Spleen (tissue), 11 donors: ENCODE measurements around the gene HHIP. TPM values are rescaled to one million over a fixed set of nuclear protein-coding genes. Genes with fewer than 3 reads are reported as not detected.

Source experiments
- DNase-seq: peaks from one replicate; pipeline ENCODE4 v3.0.0-alpha.2; 2020
- H3K27ac ChIP-seq, 8 donors: fragments of 200-600 bp; sonication (generic) in 7 of 8; 1 replicate in 4 of 8; 2 replicates in 4 of 8; pipeline versions ENCODE4 v1.5.0 to v1.8.0; 2016 to 2021; ENCODE audit warnings: inconsistent platforms in 4 of 8, mild to moderate bottlenecking in 4 of 8, moderate library complexity in 1 of 8
- H3K27me3 ChIP-seq, 7 donors: fragments of 200-600 bp; sonication (generic) in 6 of 7; replicated peaks in 1 of 7; 1 replicate in 4 of 7; 2 replicates in 3 of 7; pipeline versions ENCODE4 v1.5.0 to v1.8.0; 2016 to 2021; ENCODE audit warnings: inconsistent platforms in 3 of 7, mild to moderate bottlenecking in 1 of 7
- H3K36me3 ChIP-seq, 6 donors: fragments of 200-600 bp; sonication (generic) in 5 of 6; 1 replicate in 4 of 6; 2 replicates in 2 of 6; pipeline versions ENCODE4 v1.5.0 to v1.8.0; 2016 to 2021; ENCODE audit warnings: inconsistent platforms in 2 of 6
- H3K4me1 ChIP-seq, 6 donors: fragments of 200-600 bp; sonication (generic) in 5 of 6; 1 replicate in 3 of 6; 2 replicates in 3 of 6; pipeline versions ENCODE4 v1.5.0 to v1.8.0; 2016 to 2021; ENCODE audit warnings: inconsistent platforms in 3 of 6
- H3K4me3 ChIP-seq, 8 donors: fragments of 200-600 bp; sonication (generic) in 7 of 8; 1 replicate in 4 of 8; 2 replicates in 4 of 8; pipeline versions ENCODE4 v1.5.0 to v1.8.0; 2016 to 2021; ENCODE audit warnings: inconsistent platforms in 4 of 8, mild to moderate bottlenecking in 4 of 8, moderate library complexity in 2 of 8
- H3K9me3 ChIP-seq, 8 donors: fragments of 200-600 bp; sonication (generic) in 7 of 8; 1 replicate in 4 of 8; 2 replicates in 4 of 8; pipeline versions ENCODE4 v1.5.0 to v1.8.0; 2016 to 2021; ENCODE audit warnings: inconsistent platforms in 4 of 8
- POLR2A ChIP-seq, 3 donors: fragments of 450-650 bp; IDR thresholded peaks; one replicate each; pipeline ENCODE4 v1.5.1; 2017; ENCODE audit warnings: antibody characterized with exemption in 3 of 3, mild to moderate bottlenecking in 1 of 3
- POLR2AphosphoS5 ChIP-seq, 3 donors: sonication (generic); formaldehyde crosslinking; IDR thresholded peaks; one replicate each; pipeline ENCODE4 v1.5.1; 2017; ENCODE audit warnings: antibody characterized with exemption in 3 of 3
- WGBS, 5 donors: extraction: QIAGEN DNeasy Blood & Tissue Kit in 3 of 5; methylation state at CpG; one replicate each; pipeline versions ENCODE4 v1.1.5 to v1.1.7; 2013 to 2018; 5-methylcytosine and 5-hydroxymethylcytosine counted together
- intact Hi-C: fragments of 100-400 bp; cut with DNase I; formaldehyde crosslinking; loops from one replicate; pipeline ENCODE4 v1.15.0; 2023; ENCODE audit warnings: low total_unique reads
- polyA plus RNA-seq, 3 donors: library from polyadenylated mRNA; stranded (reverse); fragments of 200-250 nt; gene quantifications; one replicate each; pipeline ENCODE4 v1.2.1, GENCODE V29; 2013
- total RNA-seq, 7 donors: library from RNA; depleted of rRNA in 3 of 7; stranded (reverse); fragments of >200 nt in 3 of 7; fragmentation: NEBNext Ultra II Directional in 4 of 7; extraction: Animal tissue kit (Norgen Biotek cat#: 25700) in 4 of 7; gene quantifications; one replicate each; pipeline versions ENCODE4 v1.1.0 to v1.2.1, GENCODE V29; 2016 to 2021
- TF ChIP-seq, protein P1 (sequence below), 11 experiments: fragments of 200-600 bp in 7 of 11; fragments of 450-650 bp in 4 of 11; sonication (generic) in 4 of 11; IDR thresholded peaks in 8 of 11; conservative IDR thresholded peaks in 3 of 11; 1 replicate in 7 of 11; 2 replicates in 4 of 11; pipeline versions ENCODE4 v1.4.0 to v1.8.0; 2016 to 2021; ENCODE audit warnings: antibody characterized with exemption in 11 of 11, inconsistent platforms in 4 of 11, mild to moderate bottlenecking in 1 of 11
- donor health status: healthy with polysubstance abuse.
- donor health status: DM: no; HTN: no; CAD: no; lungs with moderate emphysema.
- donor health status: DM: no; HTN: no; CAD: no.
- donor health status: Bipolar disorder and iron deficiency.
- donor health status: healthy.
- donor health status: DM: no; HTN: no; CAD: no.
- donor health status: DM: yes; HTN: yes; CAD: no.

Gene HHIP
- total and polyA plus RNA-seq, 10 donors: not detected

DNA sequence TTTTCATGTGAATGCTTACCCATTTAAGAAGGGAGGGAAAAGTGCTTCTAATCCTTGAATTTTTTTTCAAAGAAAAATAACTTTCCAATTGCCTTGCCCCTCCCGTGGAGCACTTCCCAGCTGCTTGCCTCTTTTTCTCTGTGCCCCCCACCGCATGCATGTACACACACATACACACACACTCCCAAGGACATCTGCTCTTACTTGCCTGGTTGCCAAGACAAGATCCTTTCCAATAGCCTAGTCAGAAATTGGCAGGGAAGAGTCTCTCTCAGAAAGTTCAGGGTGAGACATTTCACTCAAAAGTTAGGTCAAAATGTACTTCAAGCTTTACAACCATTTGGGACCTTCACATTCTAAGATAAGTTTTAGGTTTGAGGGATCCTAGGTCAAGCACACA, 10.9 kb downstream of the HHIP start:
- Histone ChIP-seq H3K4me3 (no peak overlapping the region), H3K27me3 (no peaks in the 10 kb centered on the region), H3K27ac (no peak overlapping the region), H3K4me1 (no peaks in the 10 kb centered on the region), H3K9me3 (no peaks in the 10 kb centered on the region), H3K36me3 (no peaks in the 10 kb centered on the region)
- WGBS, 5 donors: 40 to 75% (median 62%) methylated on average over 2 of the region's 2 CpGs
- intact Hi-C loops: no loop called here
- no peak for DNase-seq
- TF ChIP-seq POLR2A (IDR thresholded peaks at IDR 0.05) (no peak), POLR2AphosphoS5 (IDR thresholded peaks at IDR 0.05) (no peak)
- TF ChIP-seq, protein P1, sequence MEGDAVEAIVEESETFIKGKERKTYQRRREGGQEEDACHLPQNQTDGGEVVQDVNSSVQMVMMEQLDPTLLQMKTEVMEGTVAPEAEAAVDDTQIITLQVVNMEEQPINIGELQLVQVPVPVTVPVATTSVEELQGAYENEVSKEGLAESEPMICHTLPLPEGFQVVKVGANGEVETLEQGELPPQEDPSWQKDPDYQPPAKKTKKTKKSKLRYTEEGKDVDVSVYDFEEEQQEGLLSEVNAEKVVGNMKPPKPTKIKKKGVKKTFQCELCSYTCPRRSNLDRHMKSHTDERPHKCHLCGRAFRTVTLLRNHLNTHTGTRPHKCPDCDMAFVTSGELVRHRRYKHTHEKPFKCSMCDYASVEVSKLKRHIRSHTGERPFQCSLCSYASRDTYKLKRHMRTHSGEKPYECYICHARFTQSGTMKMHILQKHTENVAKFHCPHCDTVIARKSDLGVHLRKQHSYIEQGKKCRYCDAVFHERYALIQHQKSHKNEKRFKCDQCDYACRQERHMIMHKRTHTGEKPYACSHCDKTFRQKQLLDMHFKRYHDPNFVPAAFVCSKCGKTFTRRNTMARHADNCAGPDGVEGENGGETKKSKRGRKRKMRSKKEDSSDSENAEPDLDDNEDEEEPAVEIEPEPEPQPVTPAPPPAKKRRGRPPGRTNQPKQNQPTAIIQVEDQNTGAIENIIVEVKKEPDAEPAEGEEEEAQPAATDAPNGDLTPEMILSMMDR (IDR thresholded peaks at IDR 0.05 in 8 of 11, conservative IDR thresholded peaks at IDR 0.05 in 3 of 11): no peak

DNA sequence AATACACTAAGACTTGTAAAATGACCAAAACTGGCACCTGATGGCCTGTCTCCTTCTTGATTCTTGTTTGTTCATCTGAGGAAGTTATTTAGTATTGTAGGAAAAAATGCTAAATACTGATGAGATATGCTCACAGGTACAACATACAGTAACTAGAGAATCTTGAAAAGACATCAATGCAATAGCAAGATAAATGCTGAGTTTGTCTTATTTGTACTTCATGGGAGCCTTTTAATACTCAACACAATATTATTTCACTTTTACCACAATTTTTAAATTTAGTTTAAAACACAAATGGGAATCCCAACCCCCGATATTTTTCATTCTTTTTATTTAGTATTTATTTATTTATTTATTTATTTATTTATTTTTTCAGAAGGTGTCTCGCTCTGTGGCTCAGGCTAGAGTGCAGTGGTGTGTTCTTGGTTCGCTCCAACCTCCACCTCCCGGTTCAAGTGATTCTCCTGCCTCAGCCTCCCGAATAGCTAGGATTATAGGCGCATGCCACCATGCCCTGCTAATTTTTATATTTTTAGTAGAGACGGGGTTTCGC, 12.1 kb downstream of the HHIP start:
- Histone ChIP-seq H3K27ac (no peak overlapping the region), H3K4me1 (no peaks in the 10 kb centered on the region), H3K36me3 (no peaks in the 10 kb centered on the region), H3K27me3 (no peaks in the 10 kb centered on the region), H3K4me3 (no peak overlapping the region), H3K9me3 (no peaks in the 10 kb centered on the region)
- 89 to 96% (median 94%) methylated on average over 8 of the region's 8 CpGs for WGBS, 5 donors
- TF ChIP-seq, protein P1 (IDR thresholded peaks at IDR 0.05 in 8 of 11, conservative IDR thresholded peaks at IDR 0.05 in 3 of 11): no peak
- TF ChIP-seq POLR2A (IDR thresholded peaks at IDR 0.05): no peak
- no peak for TF ChIP-seq POLR2AphosphoS5 (IDR thresholded peaks at IDR 0.05)
- intact Hi-C loops: no loop called here
- no peak for DNase-seq

DNA sequence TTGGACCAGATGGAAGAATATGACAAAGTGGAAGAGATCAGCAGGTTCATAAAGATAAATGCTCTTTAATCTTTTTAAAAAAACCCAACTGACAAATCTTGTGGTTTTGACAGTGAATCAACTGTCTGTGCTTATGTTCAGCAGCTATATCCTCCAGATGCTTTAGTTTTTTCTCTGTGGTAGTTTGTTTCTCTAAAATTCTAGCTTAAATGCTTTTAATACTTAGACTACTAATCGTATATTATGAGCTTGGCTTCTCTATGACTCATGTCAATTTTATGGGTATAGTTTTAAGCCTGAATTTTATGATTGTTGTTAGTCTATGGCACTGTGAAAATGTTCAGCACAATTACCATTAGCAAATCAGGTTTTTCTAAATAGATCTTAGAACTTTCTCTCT, 12.9 kb downstream of the HHIP start:
- Histone ChIP-seq H3K36me3 (no peaks in the 10 kb centered on the region), H3K4me1 (no peaks in the 10 kb centered on the region), H3K4me3 (no peak overlapping the region), H3K27me3 (no peaks in the 10 kb centered on the region), H3K27ac (no peak overlapping the region), H3K9me3 (no peaks in the 10 kb centered on the region)
- TF ChIP-seq POLR2A (IDR thresholded peaks at IDR 0.05): no peak
- DNase-seq: no peak
- WGBS, 5 donors: 0 to 25% (median 3%) methylated on average over 1 of the region's 1 CpG
- intact Hi-C loops: no loop called here

DNA sequence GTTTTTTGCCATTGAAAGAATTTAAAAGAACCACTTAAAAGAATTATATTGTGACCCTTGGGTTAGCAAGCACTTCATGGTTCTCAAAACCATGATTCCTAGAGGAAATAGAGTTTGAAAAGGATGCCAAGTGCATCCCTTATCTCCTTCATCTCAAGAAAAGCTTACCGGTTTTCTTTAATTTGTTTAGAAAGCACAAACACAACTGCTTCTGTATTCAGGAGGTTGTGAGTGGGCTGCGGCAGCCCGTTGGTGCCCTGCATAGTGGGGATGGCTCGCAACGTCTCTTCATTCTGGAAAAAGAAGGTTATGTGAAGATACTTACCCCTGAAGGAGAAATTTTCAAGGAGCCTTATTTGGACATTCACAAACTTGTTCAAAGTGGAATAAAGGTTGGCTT, 13.5 kb downstream of the HHIP start:
- WGBS, 5 donors: 58 to 76% (median 69%) methylated on average over 5 of the region's 5 CpGs
- Histone ChIP-seq H3K27me3 (no peaks in the 10 kb centered on the region), H3K9me3 (no peaks in the 10 kb centered on the region), H3K27ac (no peak overlapping the region), H3K4me1 (no peaks in the 10 kb centered on the region), H3K4me3 (no peak overlapping the region), H3K36me3 (no peaks in the 10 kb centered on the region)
- TF ChIP-seq POLR2A (IDR thresholded peaks at IDR 0.05) (no peak), POLR2AphosphoS5 (IDR thresholded peaks at IDR 0.05) (no peak)
- TF ChIP-seq, protein P1 (IDR thresholded peaks at IDR 0.05 in 8 of 11, conservative IDR thresholded peaks at IDR 0.05 in 3 of 11): no peak
- no peak for DNase-seq
- intact Hi-C loops: no loop called here
